HepG2 (cell line): ENCODE results near the gene HLA-G. TPM values are rescaled to one million over a fixed set of nuclear protein-coding genes. Genes with fewer than 3 reads are reported as not detected.

Experiments
- ATAC-seq: fragments of 200-7000 bp; cut with Tn5 transposase; 3 replicates; pipeline ENCODE4 v1.9.1; 2020; ENCODE audit warnings: mild to moderate bottlenecking, moderate library complexity
- BruUV-seq: library from RNA; stranded (reverse); fragments of 400-500 nt; replicated peaks from 2 replicates; lab custom pipeline; 2021; lab: Mats Ljungman, UMichigan
- CTCF ChIA-PET: fragments of 300-600 bp; formaldehyde crosslinking; extraction: SDS; loops from one replicate; lab custom pipeline; 2021; ENCODE audit warnings: low total read pairs, inconsistent platforms, low intra/inter-chr PET ratio; lab: Yijun Ruan, JAX
- POLR2A ChIA-PET: fragments of 350-600 bp; sonication (Branson Sonifier 250); formaldehyde crosslinking; loops from one replicate; lab custom pipeline; 2020; ENCODE audit warnings: antibody characterized with exemption, inconsistent platforms; lab: Yijun Ruan, JAX
- DNase-seq: peaks from one replicate; pipeline ENCODE4 v3.0.0-alpha.2; 2015; ENCODE audit warnings: low spot score
- FAIRE-seq: peaks from 3 replicates; lab custom pipeline; 2011; peaks lifted over from hg19 to GRCh38; lab: Jason Lieb, UNC
- H2AFZ ChIP-seq: one replicate; pipeline ENCODE4 v1.6.1; 2011; ENCODE audit warnings: low read length, inconsistent platforms
- H3K27ac ChIP-seq: fragments of 300-600 bp; 3 replicates; pipeline ENCODE4 v1.8.0; 2011; ENCODE audit warnings: mixed run types, mild to moderate bottlenecking, mixed read lengths, low read length, inconsistent platforms; ENCODE audit not compliant: insufficient read depth; ENCODE audit errors: extremely low read length
- H3K27me3 ChIP-seq, 2 experiments: fragments of 200-600 bp in 1 of 2; 2 replicates in 1 of 2; 3 replicates in 1 of 2; pipeline versions ENCODE4 v1.6.0 to v1.8.0; 2011; ENCODE audit warnings: low read length in 2 of 2, mild to moderate bottlenecking in 2 of 2, moderate library complexity in 2 of 2, inconsistent platforms in 1 of 2; ENCODE audit not compliant: insufficient read depth in 2 of 2, control insufficient read depth in 1 of 2
- H3K36me3 ChIP-seq, 2 experiments: fragments of 200-600 bp in 1 of 2; replicated peaks in 1 of 2; 2 replicates in 1 of 2; 3 replicates in 1 of 2; pipeline versions ENCODE4 v1.5.1 to v1.8.0; 2011; ENCODE audit warnings: low read length in 2 of 2, inconsistent platforms in 1 of 2; ENCODE audit not compliant: insufficient read depth in 2 of 2, control insufficient read depth in 1 of 2
- H3K4me1 ChIP-seq: 2 replicates; pipeline ENCODE4 v1.5.1; 2012; ENCODE audit warnings: low read length, inconsistent platforms; ENCODE audit not compliant: insufficient read depth
- H3K4me2 ChIP-seq: 2 replicates; pipeline ENCODE4 v1.6.0; 2011; ENCODE audit warnings: low read depth, low read length, inconsistent platforms
- H3K4me3 ChIP-seq, 3 experiments: fragments of 200-600 bp in 1 of 3; sonication (generic), shearing (Covaris generic) in 1 of 3; replicated peaks in 1 of 3; 2 replicates each; pipeline ENCODE4 v1.5.1; 2011 to 2016; ENCODE audit warnings: low read length in 3 of 3, inconsistent platforms in 2 of 3, low read depth in 2 of 3, mild to moderate bottlenecking in 2 of 3, control low read depth in 1 of 3, mixed read lengths in 1 of 3; ENCODE audit not compliant: insufficient read depth in 1 of 3
- H3K79me2 ChIP-seq: one replicate; pipeline ENCODE4 v1.6.1; 2011; ENCODE audit warnings: low read length, inconsistent platforms; ENCODE audit not compliant: insufficient read depth
- H3K9ac ChIP-seq: 2 replicates; pipeline ENCODE4 v1.6.0; 2011; ENCODE audit warnings: mild to moderate bottlenecking, low read depth, low read length, inconsistent platforms; ENCODE audit not compliant: insufficient read depth
- H3K9me3 ChIP-seq: 2 replicates; pipeline ENCODE4 v1.5.1; 2012; ENCODE audit warnings: mild to moderate bottlenecking, low read length
- H4K20me1 ChIP-seq: 2 replicates; pipeline ENCODE4 v1.6.0; 2011; ENCODE audit warnings: inconsistent platforms, mild to moderate bottlenecking, low read length, moderate library complexity; ENCODE audit not compliant: insufficient read depth
- CCAR2 ChIP-seq: fragments of 200-400 bp; formaldehyde crosslinking; optimal IDR thresholded peaks from 2 replicates; pipeline ENCODE3; 2018; ENCODE audit warnings: low read depth, mild to moderate bottlenecking, low read length, moderate library complexity
- HNF4G ChIP-seq, 2 experiments: sonication (generic) in 1 of 2; formaldehyde crosslinking in 1 of 2; IDR thresholded peaks; 2 replicates each; pipeline versions ENCODE4 v1.4.0 to v1.6.1; 2011 to 2020; ENCODE audit warnings: borderline replicate concordance in 2 of 2, low read depth in 2 of 2, mild to moderate bottlenecking in 2 of 2, low read length in 1 of 2, missing genetic modification reagents in 1 of 2, moderate library complexity in 1 of 2
- HNRNPLL ChIP-seq: fragments of 200-400 bp; formaldehyde crosslinking; IDR thresholded peaks from 2 replicates; pipeline ENCODE4 v1.6.1; 2017; ENCODE audit warnings: mild to moderate bottlenecking, low read depth, low read length; ENCODE audit not compliant: poor library complexity, severe bottlenecking
- MAFK ChIP-seq, 2 experiments: IDR thresholded peaks in 1 of 2; conservative IDR thresholded peaks in 1 of 2; 2 replicates each; pipeline ENCODE4 v1.6.1; 2011; ENCODE audit warnings: improper control_type of control experiment in 2 of 2, low read length in 2 of 2
- MAX ChIP-seq: IDR thresholded peaks from 2 replicates; pipeline ENCODE4 v1.6.1; 2012; ENCODE audit warnings: inconsistent platforms
- PHF8 ChIP-seq: sonication (generic); formaldehyde crosslinking; IDR thresholded peaks from 2 replicates; pipeline ENCODE4 v1.5.0; 2020; ENCODE audit warnings: missing genetic modification reagents
- RFX1 ChIP-seq: fragments of 450-650 bp; IDR thresholded peaks from 2 replicates; pipeline ENCODE4 v1.6.1; 2017
- SIX1 ChIP-seq: sonication (generic); formaldehyde crosslinking; IDR thresholded peaks from 2 replicates; pipeline ENCODE4 v1.4.0; 2020; ENCODE audit warnings: missing genetic modification reagents, borderline replicate concordance
- SNAPC4 ChIP-seq: sonication (generic); formaldehyde crosslinking; IDR thresholded peaks from 2 replicates; pipeline ENCODE4 v1.4.0; 2020; ENCODE audit warnings: mild to moderate bottlenecking, missing genetic modification reagents
- STAG1 ChIP-seq: sonication (generic); formaldehyde crosslinking; IDR thresholded peaks from 2 replicates; pipeline ENCODE4 v1.4.0; 2020; ENCODE audit warnings: missing genetic modification reagents
- TAF15 ChIP-seq: fragments of 200-400 bp; formaldehyde crosslinking; IDR thresholded peaks from one replicate; pipeline ENCODE4 v1.6.1; 2018; ENCODE audit warnings: mild to moderate bottlenecking, low read depth, low read length; ENCODE audit not compliant: poor library complexity, severe bottlenecking
- THAP8 ChIP-seq: sonication (generic); formaldehyde crosslinking; IDR thresholded peaks from 2 replicates; pipeline ENCODE4 v1.5.1; 2020; ENCODE audit warnings: missing genetic modification reagents, mild to moderate bottlenecking, borderline replicate concordance
- TOE1 ChIP-seq: sonication (generic); formaldehyde crosslinking; IDR thresholded peaks from 2 replicates; pipeline ENCODE4 v1.4.0; 2020; ENCODE audit warnings: mild to moderate bottlenecking, missing genetic modification reagents
- ZFY ChIP-seq: sonication (generic); formaldehyde crosslinking; IDR thresholded peaks from 2 replicates; pipeline ENCODE4 v1.4.0; 2020; ENCODE audit warnings: missing genetic modification reagents
- ZNF225 ChIP-seq: sonication (generic); formaldehyde crosslinking; IDR thresholded peaks from 2 replicates; pipeline ENCODE4 v1.4.0; 2020; ENCODE audit warnings: mild to moderate bottlenecking, missing genetic modification reagents
- ZNF550 ChIP-seq: sonication (generic); formaldehyde crosslinking; IDR thresholded peaks from 2 replicates; pipeline ENCODE4 v1.4.0; 2020; ENCODE audit warnings: mild to moderate bottlenecking, missing genetic modification reagents, borderline replicate concordance
- WGBS: methylation state at CpG from one replicate; pipeline ENCODE4 v1.1.6; 2017; ENCODE audit warnings: low lambda C conversion rate; 5-methylcytosine and 5-hydroxymethylcytosine counted together
- in situ Hi-C: cut with HindIII; loops from 2 replicates; pipeline ENCODE4 v1.10.0; 2017; ENCODE audit warnings: low pct_unique_long_range_greater_than_20kb; ENCODE audit not compliant: extremely low pct_ligation_motif_present
- intact Hi-C: fragments of 100-400 bp; cut with micrococcal nuclease; formaldehyde crosslinking; loops from one replicate; pipeline ENCODE4 v1.10.0; 2022; ENCODE audit not compliant: unreplicated experiment
- polyA plus RNA-seq, 8 experiments: library from polyadenylated mRNA; depleted of rRNA in 3 of 8; stranded (reverse) in 7 of 8; unstranded in 1 of 8; fragments of >200 nt; fragmentation: Illumina TruSeq in 4 of 8; extraction: Trizol in 4 of 8; gene quantifications; 2 replicates each; pipeline versions ENCODE4 v1.2.1 to v1.2.3, GENCODE V29; 2011 to 2016; ENCODE audit warnings: low read depth in 4 of 8, missing spikeins in 1 of 8, mixed read lengths in 1 of 8; ENCODE audit not compliant: insufficient read depth in 1 of 8
- total RNA-seq, 5 experiments: library from RNA; depleted of rRNA; stranded (reverse); fragments of >200 nt; fragmentation: Illumina TruSeq; extraction: Trizol; gene quantifications; 2 replicates each; pipeline ENCODE4 v1.2.3, GENCODE V29; 2016; ENCODE audit warnings: low read depth in 1 of 5

Gene HLA-G
- total and polyA plus RNA-seq, 2 of the 13 experiments (the other 11 are each of a cell fraction or from before 2014, with no cell fraction given): 0.29 to 0.30 TPM

- H3K4me2 ChIP-seq: no peak overlapping the region
- no peaks in the 10 kb centered on the region for H3K79me2 ChIP-seq
- no peak overlapping the region for H3K4me3 ChIP-seq
- in situ Hi-C loops: loop anchor here (5.0 kb wide), 1 partner anchor 103 kb away; no protein-coding TSS in a partner anchor
- POLR2A ChIA-PET: no interaction called here
- no peak for ATAC-seq
- no peaks in the 10 kb centered on the region for H4K20me1 ChIP-seq
- no peak overlapping the region for H2AFZ ChIP-seq
- no peaks in the 10 kb centered on the region for H3K36me3 ChIP-seq
- 4% methylated on average over 1 of the region's 1 CpG for WGBS
- DNase-seq: no peak
- CTCF ChIA-PET: no interaction called here
- FAIRE-seq: no peak
- H3K4me1 ChIP-seq: no peaks in the 10 kb centered on the region
- peaks cover 0 to 3% of the 10 kb centered on the region in 2 experiments; a peak in 2 of 5 replicates for H3K27me3 ChIP-seq
- TF ChIP-seq ZNF550 (CRISPR knock-in tag) (no peak), STAG1 (CRISPR knock-in tag) (no peak), HNF4G (IDR thresholded peaks at IDR 0.05; ENCODE audit: borderline replicate concordance, low read depth, low read length) (no peak), HNF4G (CRISPR knock-in tag; IDR thresholded peaks at IDR 0.05; ENCODE audit: borderline replicate concordance, low read depth) (no peak), ZFY (CRISPR knock-in tag) (no peak), CCAR2 (no peak), ZNF225 (CRISPR knock-in tag) (no peak), PHF8 (no peak), TOE1 (CRISPR knock-in tag) (no peak), THAP8 (no peak), TAF15 (no peak), HNRNPLL (no peak), SIX1 (no peak), MAX (no peak), MAFK (conservative IDR thresholded peaks at IDR 0.05 in 1 of 2, IDR thresholded peaks at IDR 0.05 in 1 of 2; ENCODE audit: low read length in 2 of 2) (no peak), RFX1 (no peak), SNAPC4 (CRISPR knock-in tag) (no peak)
- TF ChIP-seq, all 625 proteins: peak for 0
- Histone ChIP-seq H3K9me3 (no peaks in the 10 kb centered on the region), H3K9ac (no peak overlapping the region), H3K27ac (no peak overlapping the region)
- intact Hi-C loops: loop anchor here (5.0 to 10.0 kb wide), 2 partner anchors 135 to 188 kb away; no protein-coding TSS in a partner anchor
- BruUV-seq: no TSS peak
Observed at GRCh38 chr6:29839917-29840316, 12.3 kb downstream of the HLA-G start.
